OCI-LY7 (cell line): ENCODE data around the gene PRSS38. TPM values are rescaled to one million over a fixed set of nuclear protein-coding genes. Genes with fewer than 3 reads are reported as not detected.

Experiments
- BruUV-seq: library from RNA; stranded (reverse); fragments of 400-500 nt; replicated peaks from 2 replicates; lab custom pipeline; 2021; lab: Mats Ljungman, UMichigan
- CTCF ChIA-PET: fragments of 300-600 bp; sonication (Branson Sonifier 250); formaldehyde crosslinking; loops from one replicate; lab custom pipeline; 2022; ENCODE audit warnings: antibody characterized with exemption; ENCODE audit not compliant: unreplicated experiment; lab: Charles Lee
- POLR2A ChIA-PET: fragments of 300-600 bp; sonication (Branson Sonifier 250); formaldehyde crosslinking; loops from one replicate; lab custom pipeline; 2022; ENCODE audit warnings: antibody characterized with exemption; lab: Charles Lee
- DNase-seq: peaks from one replicate; pipeline ENCODE4 v3.0.0-alpha.2; 2015; ENCODE audit warnings: low spot score
- H2AFZ ChIP-seq: fragments of 200-600 bp; sonication (generic), shearing (Covaris generic); 2 replicates; pipeline ENCODE4 v1.6.1; 2014; ENCODE audit warnings: mild to moderate bottlenecking, antibody characterized with exemption, low read length, moderate library complexity
- H3K27ac ChIP-seq: fragments of 200-600 bp; sonication (generic); 2 replicates; pipeline ENCODE4 v1.5.1; 2014; ENCODE audit warnings: mixed run types, low read depth, mild to moderate bottlenecking, moderate library complexity, low read length, inconsistent platforms; ENCODE audit not compliant: poor library complexity, severe bottlenecking
- H3K36me3 ChIP-seq: fragments of 200-600 bp; sonication (generic); 2 replicates; pipeline ENCODE4 v1.6.1; 2014; ENCODE audit warnings: mild to moderate bottlenecking, antibody characterized with exemption, low read length, moderate library complexity, mixed read lengths; ENCODE audit not compliant: insufficient read depth
- H3K4me1 ChIP-seq: fragments of 200-600 bp; sonication (generic); 2 replicates; pipeline ENCODE4 v1.5.1; 2014; ENCODE audit warnings: mild to moderate bottlenecking, low read length; ENCODE audit not compliant: insufficient read depth, poor library complexity, severe bottlenecking
- H3K4me2 ChIP-seq: fragments of 200-600 bp; sonication (generic); 2 replicates; pipeline ENCODE4 v1.6.1; 2014; ENCODE audit warnings: mild to moderate bottlenecking, low read length
- H3K4me3 ChIP-seq: fragments of 200-600 bp; sonication (generic); 2 replicates; pipeline ENCODE4 v1.5.1; 2014; ENCODE audit warnings: mild to moderate bottlenecking, low read depth, low read length; ENCODE audit not compliant: poor library complexity, severe bottlenecking
- H3K79me2 ChIP-seq: fragments of 200-600 bp; sonication (generic); 2 replicates; pipeline ENCODE4 v1.6.1; 2016; ENCODE audit warnings: low read depth, mild to moderate bottlenecking, low read length, moderate library complexity, mixed read lengths; ENCODE audit not compliant: insufficient read depth
- H3K9me2 ChIP-seq: fragments of 200-600 bp; sonication (generic); 2 replicates; pipeline ENCODE4 v1.6.1; 2016; ENCODE audit warnings: mild to moderate bottlenecking, low read length, mixed read lengths; ENCODE audit not compliant: insufficient read depth
- H3K9me3 ChIP-seq: fragments of 200-600 bp; sonication (generic); 2 replicates; pipeline ENCODE4 v1.6.1; 2014; ENCODE audit warnings: mild to moderate bottlenecking, mixed run types, low read length, mixed read lengths
- H4K20me1 ChIP-seq: fragments of 200-600 bp; sonication (generic); 2 replicates; pipeline ENCODE4 v1.6.1; 2014; ENCODE audit warnings: mild to moderate bottlenecking, antibody characterized with exemption, low read length, moderate library complexity, mixed read lengths; ENCODE audit not compliant: insufficient read depth
- CTCF ChIP-seq: fragments of 200-600 bp; sonication (generic); conservative IDR thresholded peaks from 2 replicates; pipeline ENCODE4 v1.5.1; 2014; ENCODE audit warnings: mild to moderate bottlenecking, antibody characterized with exemption, low read length, moderate library complexity, mixed read lengths
- EZH2phosphoT487 ChIP-seq: fragments of 200-600 bp; sonication (generic); IDR thresholded peaks from 2 replicates; pipeline ENCODE4 v1.6.1; 2018; ENCODE audit warnings: low read depth, borderline replicate concordance, mild to moderate bottlenecking, mixed run types, antibody characterized with exemption, low read length, moderate library complexity, mixed read lengths
- intact Hi-C: fragments of 100-400 bp; cut with micrococcal nuclease; formaldehyde crosslinking; loops from one replicate; pipeline ENCODE4 v1.10.0; 2022; ENCODE audit not compliant: unreplicated experiment
- total RNA-seq, 2 experiments: library from RNA; depleted of rRNA in 1 of 2; stranded (reverse); fragments of >200 nt in 1 of 2; shearing (Covaris generic) in 1 of 2; gene quantifications; 2 replicates each; pipeline ENCODE4 v1.2.3, GENCODE V29; 2014 to 2022

The PRSS38 gene
- total RNA-seq, 2 experiments from 2014 or later, result not detected

GRCh38 chr1:227786673-227787512 lies 28.6 kb upstream of the PRSS38 start:
- DNase-seq, result no peak
- Histone ChIP-seq H4K20me1 (no peaks in the 10 kb centered on the region), H3K4me1 (peaks cover 6% of the 10 kb centered on the region), H3K79me2 (no peaks in the 10 kb centered on the region), H3K36me3 (no peaks in the 10 kb centered on the region), H3K4me2 (peak overlapping the region; percentile 74), H2AFZ (no peak overlapping the region), H3K9me3 (no peaks in the 10 kb centered on the region), H3K27ac (no peak overlapping the region), H3K4me3 (peak overlapping the region; percentile 58), H3K9me2 (no peaks in the 10 kb centered on the region)
- no TSS peak for BruUV-seq
- ChIA-PET CTCF (interaction anchor here (1.1 kb wide), 1 partner anchor 25 kb away, joined by 5 read pairs; no protein-coding TSS in a partner anchor), POLR2A (no interaction called here)
- TF ChIP-seq CTCF (no peak), EZH2phosphoT487 (no peak)
- intact Hi-C loops, result loop anchor here (5.0 kb wide), 3 partner anchors 60 to 380 kb away; partner anchors contain the start of genes ARF1 and IBA57

GRCh38 chr1:227787513-227788270 lies 27.8 kb upstream of the PRSS38 start:
- ChIA-PET CTCF (interaction anchor here (0.6 to 1.1 kb wide), 4 partner anchors 15 to 35 kb away, joined by 5 to 12 read pairs (median 8); no protein-coding TSS in a partner anchor), POLR2A (no interaction called here)
- Histone ChIP-seq H2AFZ (peak overlapping the region; percentile 41; the same call in 1 of the 2 replicates), H3K36me3 (no peaks in the 10 kb centered on the region), H4K20me1 (no peaks in the 10 kb centered on the region), H3K27ac (no peak overlapping the region), H3K79me2 (no peaks in the 10 kb centered on the region), H3K9me2 (no peaks in the 10 kb centered on the region), H3K4me3 (peak overlapping the region; percentile 58), H3K4me1 (peaks cover 6% of the 10 kb centered on the region), H3K4me2 (peak overlapping the region; percentile 74), H3K9me3 (no peaks in the 10 kb centered on the region)
- no peak for TF ChIP-seq CTCF
- no peak for TF ChIP-seq EZH2phosphoT487
- DNase-seq, result peak; percentile 92
- intact Hi-C loops, result loop anchor here (5.0 kb wide), 3 partner anchors 60 to 380 kb away; partner anchors contain the start of genes ARF1 and IBA57
- BruUV-seq, result no TSS peak
